ENCODE results near the gene UBASH3B.

- no peak for TF ChIP-seq CTCF (IDR thresholded peaks at IDR 0.05; ENCODE audit: low read depth, low read length)
- no peak for TF ChIP-seq POLR2A (IDR thresholded peaks at IDR 0.05; ENCODE audit: extremely low read depth, insufficient read length)
- TF ChIP-seq MAX (IDR thresholded peaks at IDR 0.05; ENCODE audit: low read depth, low read length): no peak
- no peak for TF ChIP-seq MYC (IDR thresholded peaks at IDR 0.05; ENCODE audit: low read depth, low read length)
These were observed 191.9 kb downstream of the UBASH3B start for GRCh38 chr11:122847466-122847865.
